ENCODE measurements around the gene C1QL3.

- no peak for TF ChIP-seq CTCF (IDR thresholded peaks at IDR 0.05; ENCODE audit: insufficient read depth, low read depth, low read length)
- no peak for TF ChIP-seq EZH2 (IDR thresholded peaks at IDR 0.05; ENCODE audit: insufficient read depth, low read length)
These were observed 41.2 kb upstream of the C1QL3 start for GRCh38 chr10:16562891-16563290.
